ENCODE measurements around the gene TP53AIP1.

Gene TP53AIP1

GRCh38 chr11:128942817-128943427 lies at the start of gene TP53AIP1:
TP53AIP1 (minus strand) TSS chr11:128942871; CDS start chr11:128937818, 5,053 bp downstream.
- DNase-seq (ENCODE audit: insufficient read length, low spot score), result no peak
- no peak for TF ChIP-seq CTCF (IDR thresholded peaks at IDR 0.05; ENCODE audit: insufficient read depth, missing control alignments)
- no peak for FAIRE-seq

- FAIRE-seq (peak; percentile 25), DNase-seq (ENCODE audit: insufficient read length, low spot score) (no peak)
- TF ChIP-seq CTCF (IDR thresholded peaks at IDR 0.05; ENCODE audit: insufficient read depth, missing control alignments), result no peak
These were observed 45.7 kb upstream of the TP53AIP1 start for GRCh38 chr11:128988242-128988970.

- FAIRE-seq, result no peak
- DNase-seq (ENCODE audit: insufficient read length, low spot score), result no peak
These were observed 43.2 kb upstream of the TP53AIP1 start for GRCh38 chr11:128985880-128986279.

GRCh38 chr11:128983023-128983422 lies 40.4 kb upstream of the TP53AIP1 start:
- TF ChIP-seq CTCF (IDR thresholded peaks at IDR 0.05; ENCODE audit: insufficient read depth, missing control alignments), result no peak
- FAIRE-seq (no peak), DNase-seq (ENCODE audit: insufficient read length, low spot score) (no peak)

More at GRCh38 chr11:128985880-128986279, 43.2 kb upstream of the TP53AIP1 start:
- TF ChIP-seq CTCF (IDR thresholded peaks at IDR 0.05; ENCODE audit: insufficient read depth, missing control alignments), result no peak

GRCh38 chr11:128981254-128981653 lies 38.6 kb upstream of the TP53AIP1 start:
- DNase-seq (ENCODE audit: insufficient read length, low spot score) (no peak), FAIRE-seq (no peak)
- TF ChIP-seq CTCF (IDR thresholded peaks at IDR 0.05; ENCODE audit: insufficient read depth, missing control alignments), result no peak

GRCh38 chr11:128970598-128971190 lies 28.0 kb upstream of the TP53AIP1 start:
- FAIRE-seq (no peak), DNase-seq (ENCODE audit: insufficient read length, low spot score) (no peak)
- TF ChIP-seq CTCF (IDR thresholded peaks at IDR 0.05; ENCODE audit: insufficient read depth, missing control alignments), result no peak

GRCh38 chr11:128968916-128969315 lies 26.2 kb upstream of the TP53AIP1 start:
- no peak for DNase-seq (ENCODE audit: insufficient read length, low spot score)
- no peak for FAIRE-seq

More at GRCh38 chr11:128968916-128969315, 26.2 kb upstream of the TP53AIP1 start:
- no peak for TF ChIP-seq CTCF (IDR thresholded peaks at IDR 0.05; ENCODE audit: insufficient read depth, missing control alignments)
